ENCODE measurements around the gene NUDT16L1. TPM values are rescaled to one million over a fixed set of nuclear protein-coding genes. Genes with fewer than 3 reads are reported as not detected.

Gene NUDT16L1
- total and polyA plus RNA-seq, 2 of the 8 experiments (the other 6 are each of a cell fraction or from before 2014, with no cell fraction given) = 34.8 to 77.3 TPM

- peaks cover 11 to 38% (median 18%) of the 10 kb centered on the region in 4 experiments; a peak in 7 of 8 replicates for H3K36me3 ChIP-seq (ENCODE audit: control insufficient read depth in 2 of 4, insufficient read depth in 4 of 4, low read length in 3 of 4)
- H4K91ac ChIP-seq (replicated peaks; ENCODE audit: insufficient read length, low read length) = no peak overlapping the region
- no peak overlapping the region for H2BK20ac ChIP-seq (ENCODE audit: low read length)
- POLR2A ChIA-PET (ENCODE audit: partially characterized antibody) = interaction anchor here (0.7 to 1.0 kb wide), 3 partner anchors 18 to 80 kb away, joined by 3 read pairs; no protein-coding TSS in a partner anchor
- no peaks in the 10 kb centered on the region for H3K27me3 ChIP-seq (replicated peaks in 1 of 4; ENCODE audit: control insufficient read depth in 3 of 4, extremely low read depth in 1 of 4, insufficient read depth in 3 of 4, low read length in 3 of 4)
- peaks cover 0 to 12% of the 10 kb centered on the region in 2 experiments for H4K20me1 ChIP-seq (replicated peaks in 1 of 2; ENCODE audit: control insufficient read depth in 1 of 2, insufficient read depth in 2 of 2, low read length in 2 of 2)
- H3K4ac ChIP-seq (replicated peaks; ENCODE audit: insufficient read length, low read depth, low read length) = no peak overlapping the region
- no peak overlapping the region for H3K56ac ChIP-seq (replicated peaks; ENCODE audit: insufficient read length, low read depth, low read length)
- H3K79me1 ChIP-seq (ENCODE audit: low read depth, low read length) = peaks cover 5% of the 10 kb centered on the region; the same call in 1 of the 2 replicates
- no peak overlapping the region for H3K23ac ChIP-seq (ENCODE audit: insufficient read length)
- H3K4me2 ChIP-seq (ENCODE audit: insufficient read depth in 1 of 2, low read depth in 2 of 2, low read length in 2 of 2) = no peak overlapping the region
- no peak overlapping the region for H2BK120ac ChIP-seq (replicated peaks; ENCODE audit: low read depth, low read length)
- H3K18ac ChIP-seq (ENCODE audit: extremely low read depth, low read length) = no peak overlapping the region
- CTCF ChIA-PET (ENCODE audit: partially characterized antibody) = interaction anchor here (1.1 to 1.2 kb wide), 4 partner anchors 9 to 304 kb away, joined by 3 to 5 read pairs (median 3); no protein-coding TSS in a partner anchor
- H2AFZ ChIP-seq (ENCODE audit: low read length) = no peak overlapping the region
- no peak overlapping the region for H2BK5ac ChIP-seq (ENCODE audit: low read depth, low read length)
- no peak overlapping the region for H3K14ac ChIP-seq (ENCODE audit: insufficient read length)
- no peak overlapping the region for H4K5ac ChIP-seq (ENCODE audit: insufficient read length, low read depth, low read length)
- no peaks in the 10 kb centered on the region for H3K4me1 ChIP-seq (replicated peaks in 1 of 4; ENCODE audit: control insufficient read depth in 3 of 4, insufficient read depth in 4 of 4, low read length in 3 of 4)
- H3K23me2 ChIP-seq (ENCODE audit: low read depth, low read length) = peaks cover 2% of the 10 kb centered on the region; the same call in 1 of the 2 replicates
- H3K27ac ChIP-seq (ENCODE audit: low read depth, low read length) = no peak overlapping the region
- H3K9me3 ChIP-seq (ENCODE audit: insufficient read depth in 2 of 2, low read depth in 1 of 2, low read length in 1 of 2) = no peaks in the 10 kb centered on the region
- H2BK15ac ChIP-seq (ENCODE audit: low read length) = no peak overlapping the region
- peaks cover 4 to 29% of the 10 kb centered on the region in 2 experiments; a peak in 3 of 4 replicates for H3K79me2 ChIP-seq (ENCODE audit: control insufficient read depth in 1 of 2, insufficient read depth in 2 of 2, low read length in 2 of 2)
- no peak overlapping the region for H3K4me3 ChIP-seq (ENCODE audit: extremely low read depth in 1 of 4, insufficient read depth in 2 of 4, low read depth in 3 of 4, low read length in 4 of 4)
- H2BK12ac ChIP-seq (ENCODE audit: low read depth, low read length) = no peak overlapping the region
- H4K8ac ChIP-seq (ENCODE audit: extremely low read depth, insufficient read depth, low read length) = no peak overlapping the region
- H3K9ac ChIP-seq (replicated peaks in 1 of 4; ENCODE audit: extremely low read depth in 1 of 4, low read depth in 3 of 4, low read length in 3 of 4) = no peak overlapping the region
- H2AK5ac ChIP-seq (ENCODE audit: low read depth, low read length) = no peak overlapping the region
- 90% methylated on average over 8 of the region's 8 CpGs; no CpG with 5 or more reads in 1 of the 2 experiments for whole genome bisulfite sequencing, 2 experiments (ENCODE audit: extremely low coverage in 1 of 2, insufficient coverage in 1 of 2, insufficient read length in 1 of 2, insufficient replicate concordance in 2 of 2, low coverage in 1 of 2, low lambda C conversion rate in 2 of 2, missing lambda C conversion rate in 1 of 2)
- FAIRE-seq (no peak), DNase-seq (ENCODE audit: low read depth in 1 of 2, low spot score in 2 of 2) (no peak)
- no peak for TF ChIP-seq EZH2 (IDR thresholded peaks at IDR 0.05; ENCODE audit: low read depth, low read length, severe bottlenecking)
- TF ChIP-seq FOSL1 (IDR thresholded peaks at IDR 0.05; ENCODE audit: insufficient read depth, low read depth, low read length) = no peak
These were observed 35.3 kb downstream of the NUDT16L1 start for GRCh38 chr16:4728676-4729075.

Data from H1 (cell line).